Heart right ventricle (tissue), 16 donors: ENCODE measurements around the gene NIN. TPM values are rescaled to one million over a fixed set of nuclear protein-coding genes. Genes with fewer than 3 reads are reported as not detected.

ENCODE experiments used
- ATAC-seq, 8 donors: fragments of 200-7000 bp; cut with Tn5 transposase; one replicate each; pipeline ENCODE4 v1.9.1; 2020; ENCODE audit warnings: mild to moderate bottlenecking in 8 of 8, moderate library complexity in 8 of 8, moderate number of reproducible peaks in 1 of 8
- DNase-seq, 2 donors: peaks; one replicate each; pipeline ENCODE4 v3.0.0-alpha.2; 2020
- H3K27ac ChIP-seq, 10 donors: fragments of 200-600 bp; sonication (generic) in 2 of 10; one replicate each; pipeline versions ENCODE4 v1.5.0 to v1.8.0; 2020 to 2022; ENCODE audit warnings: mild to moderate bottlenecking in 3 of 10
- H3K27me3 ChIP-seq, 7 donors: fragments of 200-600 bp; one replicate each; pipeline ENCODE4 v1.8.0; 2021 to 2022; ENCODE audit warnings: mild to moderate bottlenecking in 2 of 7
- H3K36me3 ChIP-seq, 9 donors: fragments of 200-600 bp; sonication (generic) in 1 of 9; one replicate each; pipeline versions ENCODE4 v1.5.0 to v1.8.0; 2020 to 2022; ENCODE audit warnings: mild to moderate bottlenecking in 2 of 9
- H3K4me1 ChIP-seq, 9 donors: fragments of 200-600 bp; sonication (generic) in 1 of 9; one replicate each; pipeline versions ENCODE4 v1.5.0 to v1.8.0; 2020 to 2022; ENCODE audit warnings: mild to moderate bottlenecking in 4 of 9
- H3K4me3 ChIP-seq, 10 donors: fragments of 200-600 bp; sonication (generic) in 2 of 10; one replicate each; pipeline versions ENCODE4 v1.5.0 to v1.8.0; 2020 to 2022; ENCODE audit warnings: mild to moderate bottlenecking in 7 of 10, moderate library complexity in 2 of 10
- H3K9me3 ChIP-seq, 11 donors: fragments of 200-600 bp in 10 of 11; sonication (generic) in 2 of 11; one replicate each; pipeline versions ENCODE4 v1.5.0 to v1.8.0; 2013 to 2022; ENCODE audit warnings: mild to moderate bottlenecking in 2 of 11, control low read depth in 1 of 11, moderate library complexity in 1 of 11
- CTCF ChIP-seq, 9 donors: fragments of 200-600 bp; sonication (generic) in 2 of 9; IDR thresholded peaks; one replicate each; pipeline versions ENCODE4 v1.5.0 to v1.8.0; 2021 to 2022; ENCODE audit warnings: antibody characterized with exemption in 9 of 9, mild to moderate bottlenecking in 5 of 9, moderate library complexity in 1 of 9
- WGBS, 2 donors: extraction: QIAGEN DNeasy Blood & Tissue Kit; methylation state at CpG; one replicate each; pipeline ENCODE4 v1.1.7; 2013; ENCODE audit warnings: inconsistent platforms in 1 of 2; 5-methylcytosine and 5-hydroxymethylcytosine counted together
- intact Hi-C, 10 donors: fragments of 100-400 bp; cut with DNase I; formaldehyde crosslinking; loops; one replicate each; pipeline versions ENCODE4 v1.11.1 to v1.14.2; 2022
- polyA plus RNA-seq, 2 donors: library from polyadenylated mRNA; stranded (reverse); fragments of 200-250 nt; gene quantifications; one replicate each; pipeline ENCODE4 v1.2.3, GENCODE V29; 2013
- total RNA-seq, 10 donors: library from RNA; stranded (reverse); fragmentation: NEBNext Ultra II Directional in 3 of 10; extraction: Animal tissue kit (Norgen Biotek cat#: 25700) in 3 of 10; gene quantifications; one replicate each; pipeline versions ENCODE4 v1.2.1 to v1.2.4, GENCODE V29; 2021 to 2023
- donor health status: Arrhythmogenic right ventricular cardiomyopathy.
- donor health status: ischemic (EF 13 %, LVEDD 7.1; RV severe dilation, severe dysfunction).
- donor health status: healthy with polysubstance abuse.
- donor health status: DM: no; HTN: yes; CAD: no.
- donor health status: DM: no; HTN: no; CAD: no.
- donor health status: ischemic (EF 25% LVEDD 6.9; RV normal size, moderate dysfunction).
- donor health status: ischemic (EF 25% LVEDD 5.7; RV mildly dilated, moderate dysfunction).
- donor health status: healthy.
- donor health status: DM: yes; HTN: yes; CAD: no.
- donor health status: Ischemic cardiomyopathy.
- donor health status: ischemic (EF 35%, LVEDD 5.7; RV mildly dilated, moderate dysfunction).
- donor health status: nonischemic (EF 11% LVEDD 7.7; RV severe dilation, severe dysfunction).
- donor health status: DM: yes; HTN: yes; CAD: no.
- donor health status: PGD.
- donor health status: ischemic (EF 29% LVEDD 5.4; RV normal size, mild dysfunction).
- donor health status: nonischemic (EF 23%, LVEDD 6.1; RV moderate dilation, normal function).

Gene NIN
- total and polyA plus RNA-seq, 12 donors, result 4.0 to 38.7 (median 25.1) TPM

- ATAC-seq, result no peak
- WGBS, 2 donors, result 89% methylated on average over 8 of the region's 8 CpGs
- no peak for TF ChIP-seq CTCF (IDR thresholded peaks at IDR 0.05)
- intact Hi-C loops, result no loop called here
- Histone ChIP-seq H3K9me3 (no peaks in the 10 kb centered on the region), H3K27me3 (no peaks in the 10 kb centered on the region), H3K36me3 (no peaks in the 10 kb centered on the region), H3K27ac (no peak overlapping the region), H3K4me1 (no peaks in the 10 kb centered on the region), H3K4me3 (no peak overlapping the region)
- DNase-seq, result no peak
These were observed 15.4 kb upstream of the NIN start for GRCh38 chr14:50846226-50846880.

- TF ChIP-seq CTCF (IDR thresholded peaks at IDR 0.05), result no peak
- 89 to 91% methylated on average over 3 of the region's 3 CpGs for WGBS, 2 donors
- Histone ChIP-seq H3K4me1 (no peaks in the 10 kb centered on the region), H3K9me3 (no peaks in the 10 kb centered on the region), H3K36me3 (no peaks in the 10 kb centered on the region), H3K27me3 (no peaks in the 10 kb centered on the region), H3K27ac (no peak overlapping the region), H3K4me3 (no peak overlapping the region)
- ATAC-seq (no peak), DNase-seq (no peak)
- intact Hi-C loops, result no loop called here
These were observed 14.2 kb upstream of the NIN start for GRCh38 chr14:50845166-50845565.

- no peak for TF ChIP-seq CTCF (IDR thresholded peaks at IDR 0.05)
- Histone ChIP-seq H3K36me3 (no peaks in the 10 kb centered on the region), H3K4me1 (no peaks in the 10 kb centered on the region), H3K27me3 (no peaks in the 10 kb centered on the region), H3K27ac (no peak overlapping the region), H3K9me3 (no peaks in the 10 kb centered on the region), H3K4me3 (no peak overlapping the region)
- intact Hi-C loops, result no loop called here
- ATAC-seq (no peak), DNase-seq (no peak)
- 96 to 98% methylated on average over 2 of the region's 2 CpGs for WGBS, 2 donors
These were observed 13.4 kb upstream of the NIN start for GRCh38 chr14:50844391-50844790.

GRCh38 chr14:50839691-50840090 lies 8.7 kb upstream of the NIN start:
- peaks cover 0 to 6% (median 0%) of the 10 kb centered on the region in 9 donors for H3K4me1 ChIP-seq
- H3K27ac ChIP-seq, result no peak overlapping the region
- peaks cover 0 to 6% (median 0%) of the 10 kb centered on the region in 7 donors for H3K27me3 ChIP-seq
- DNase-seq, result no peak
- H3K9me3 ChIP-seq, result no peaks in the 10 kb centered on the region
- no peak overlapping the region for H3K4me3 ChIP-seq
- 91 to 94% methylated on average over 5 of the region's 5 CpGs for WGBS, 2 donors
- no peak for TF ChIP-seq CTCF (IDR thresholded peaks at IDR 0.05)
- H3K36me3 ChIP-seq, result no peaks in the 10 kb centered on the region
- intact Hi-C loops, result no loop called here
- ATAC-seq, result no peak
